HG03565 (cell line): ENCODE measurements around the gene VSIG4.
"Not testable (repeated sequence)": the region's sequence is repeated elsewhere in the genome, so short reads cannot be mapped to it uniquely, and the experiment has no call there.

Experiments
- ATAC-seq: cut with Tn5 transposase; IDR thresholded peaks from one replicate; pipeline ENCODE4 v1.9.1; 2021; ENCODE audit warnings: mild to moderate bottlenecking, moderate library complexity; ENCODE audit not compliant: unreplicated experiment

The VSIG4 gene

GRCh38 chrX:65985922-65986588 is 53.8 kb downstream of the VSIG4 start:
- ATAC-seq = no peak

GRCh38 chrX:65985211-65985610 is 54.7 kb downstream of the VSIG4 start:
- ATAC-seq = no peak

DNA sequence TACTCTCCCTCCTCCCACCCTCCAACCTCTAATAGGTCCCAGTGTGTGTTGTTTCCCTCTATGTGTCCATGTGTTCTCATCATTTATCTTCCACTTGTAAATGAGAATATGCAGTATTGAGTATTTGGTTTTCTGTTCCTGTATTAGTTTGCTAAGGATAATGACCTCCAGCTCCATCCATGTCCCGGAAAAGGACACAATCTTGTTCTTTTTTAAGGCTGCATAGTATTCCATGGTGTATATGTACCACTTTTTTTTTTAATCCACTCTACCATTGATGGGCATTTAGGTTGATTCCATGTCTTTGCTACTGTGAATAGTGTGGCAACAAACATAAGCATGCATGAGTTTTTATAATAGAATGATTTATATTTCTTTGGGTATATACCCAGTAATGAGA is 62.7 kb downstream of the VSIG4 start:
- ATAC-seq = not testable (repeated sequence)

- ATAC-seq = no peak
Measured at GRCh38 chrX:65976161-65976560, 63.7 kb downstream of the VSIG4 start.

GRCh38 chrX:65975161-65975751 is 64.6 kb downstream of the VSIG4 start:
- not testable (repeated sequence) for ATAC-seq
